ENCODE data around the gene UTS2R.

DNA sequence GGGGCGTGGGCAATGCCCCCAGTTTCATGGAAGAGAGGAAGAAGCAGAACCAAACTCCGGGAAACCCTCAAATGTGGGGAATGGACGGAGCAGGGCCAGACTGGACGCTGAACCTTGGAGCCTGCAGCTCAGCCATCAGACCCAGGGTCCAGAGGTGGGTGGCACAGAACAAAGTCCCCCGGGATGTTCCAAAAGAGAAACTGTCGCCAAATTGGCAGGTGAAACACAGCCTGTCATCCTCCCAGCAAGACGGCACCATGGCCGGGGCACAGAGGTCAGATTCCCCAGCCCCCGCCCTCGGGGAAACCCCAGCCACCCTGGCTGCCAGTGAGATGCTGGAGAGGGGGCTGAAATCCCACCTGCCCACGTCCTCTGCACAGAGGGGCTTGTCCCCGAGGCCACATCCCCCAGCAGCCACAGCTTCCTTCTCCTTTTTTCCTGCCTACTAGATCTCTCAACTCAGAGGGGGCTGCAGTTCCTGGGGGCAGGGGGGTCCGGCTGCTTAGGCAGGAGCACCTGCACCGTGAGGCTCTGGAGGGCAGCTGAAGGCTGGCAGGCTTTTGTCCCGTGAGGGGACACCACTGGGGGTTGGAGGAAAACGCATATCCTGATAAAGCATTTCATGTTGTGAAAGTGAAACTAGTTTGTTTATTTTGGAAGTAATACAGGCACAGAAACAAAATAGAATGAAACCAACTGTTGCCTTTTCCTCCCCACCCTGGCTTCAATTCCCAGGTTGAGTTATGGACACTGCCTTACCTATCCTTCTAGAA lies 36.8 kb upstream of the UTS2R start:
- TF ChIP-seq CTCF (IDR thresholded peaks at IDR 0.05) (no peak), POLR2A (IDR thresholded peaks at IDR 0.05) (no peak)

Data from stomach (tissue), 4 donors.